NCI-H748 (cell line): ENCODE data around the gene SEMA4G.

Experiments
- DNase-seq: peaks from one replicate; lab custom pipeline; 2025; ENCODE audit not compliant: unreplicated experiment; lab: John Stamatoyannopoulos, UW

The SEMA4G gene

GRCh38 chr10:100987685-100988049, 18.4 kb downstream of the SEMA4G start:
- DNase-seq, result no peak

DNA sequence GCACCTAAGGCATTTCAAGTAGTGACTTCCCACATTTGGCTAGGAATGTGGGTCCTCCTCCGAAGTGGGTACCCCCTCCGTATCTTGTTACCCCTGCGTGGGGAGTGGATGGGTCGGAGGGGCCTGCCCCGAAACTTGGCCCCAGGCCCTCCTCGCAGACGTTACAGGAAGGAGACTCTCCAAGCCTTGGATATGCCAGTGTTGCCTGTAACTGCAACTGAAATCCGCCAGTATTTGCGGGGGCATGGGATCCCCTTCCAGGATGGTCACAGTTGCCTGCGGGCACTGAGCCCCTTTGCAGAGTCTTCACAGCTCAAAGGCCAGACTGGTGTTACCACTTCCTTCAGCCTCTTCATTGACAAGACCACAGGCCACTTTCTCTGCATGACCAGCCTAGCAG, 18.9 kb downstream of the SEMA4G start:
- no peak for DNase-seq

DNA sequence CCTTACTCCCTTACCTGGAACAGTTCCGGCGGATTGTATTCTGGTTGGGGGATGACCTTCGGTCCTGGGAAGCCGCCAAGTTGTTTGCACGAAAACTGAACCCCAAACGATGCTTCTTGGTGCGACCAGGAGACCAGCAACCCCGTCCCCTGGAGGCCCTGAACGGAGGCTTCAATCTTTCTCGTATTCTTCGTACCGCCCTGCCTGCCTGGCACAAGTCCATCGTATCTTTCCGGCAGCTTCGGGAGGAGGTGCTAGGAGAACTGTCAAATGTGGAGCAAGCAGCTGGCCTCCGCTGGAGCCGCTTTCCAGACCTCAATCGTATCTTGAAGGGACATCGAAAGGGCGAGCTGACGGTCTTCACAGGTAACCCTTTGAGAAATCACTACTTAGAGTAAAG, 19.8 kb downstream of the SEMA4G start:
- DNase-seq, result no peak

DNA sequence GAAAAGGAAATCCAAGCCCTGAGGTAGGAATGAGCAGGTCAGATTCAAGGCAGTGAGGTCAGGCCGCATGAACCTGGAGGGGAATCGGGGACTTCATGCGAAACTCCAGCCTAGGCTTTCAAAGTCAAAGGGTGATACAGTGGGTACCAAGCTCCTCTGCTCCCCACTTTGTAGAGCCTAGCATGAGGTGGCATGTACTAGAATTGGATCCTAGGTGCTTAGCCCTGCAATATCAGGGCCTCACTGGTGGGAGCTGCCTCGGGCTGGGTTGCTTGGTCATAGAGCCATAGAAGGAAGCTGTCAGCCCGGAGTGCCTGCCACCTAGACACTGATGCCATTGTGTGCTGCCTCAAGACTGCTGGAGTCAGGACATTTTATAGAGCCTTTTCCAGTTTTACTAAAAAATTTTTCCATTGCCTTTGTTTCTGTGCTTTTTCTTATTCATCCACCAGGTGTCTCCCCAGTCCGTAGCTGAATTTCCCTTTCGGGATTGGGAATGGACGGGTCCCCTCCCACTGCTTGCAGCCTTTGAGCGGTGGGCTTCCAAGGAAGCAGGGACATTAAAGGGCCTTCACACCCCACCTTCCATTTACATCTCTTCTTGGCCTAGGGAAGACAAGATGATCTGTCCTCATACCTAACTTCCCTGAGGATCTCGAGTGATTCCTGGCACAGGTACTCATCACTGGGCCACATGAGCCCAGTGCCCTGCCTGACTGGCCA, 24.8 kb downstream of the SEMA4G start:
- peak; percentile 7 for DNase-seq

DNA sequence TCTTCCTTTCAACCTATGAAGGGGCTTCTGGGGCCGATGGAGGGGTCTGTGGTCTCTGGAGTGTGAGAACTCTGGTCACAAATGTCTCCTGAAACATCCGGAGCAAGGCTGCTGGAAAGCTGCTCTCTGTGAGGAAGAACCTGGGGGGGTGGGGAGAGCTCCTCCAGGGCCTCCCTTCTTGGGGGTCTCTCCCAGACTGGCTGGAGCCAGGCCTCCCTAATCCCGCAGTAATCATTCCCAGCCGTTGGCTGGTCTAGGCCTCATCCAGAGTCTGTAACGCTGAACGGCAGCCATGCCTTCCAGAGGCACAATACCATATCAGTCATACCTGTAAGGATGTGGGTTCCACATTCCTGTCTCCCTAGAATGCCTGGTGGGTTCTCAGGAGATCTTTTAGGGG, 25.9 kb downstream of the SEMA4G start:
- DNase-seq, result no peak

- DNase-seq, result peak; percentile 57
Observed at GRCh38 chr10:100996678-100997359, 27.5 kb downstream of the SEMA4G start.

GRCh38 chr10:100997360-100998182, 28.3 kb downstream of the SEMA4G start:
- peak; percentile 73 for DNase-seq

DNA sequence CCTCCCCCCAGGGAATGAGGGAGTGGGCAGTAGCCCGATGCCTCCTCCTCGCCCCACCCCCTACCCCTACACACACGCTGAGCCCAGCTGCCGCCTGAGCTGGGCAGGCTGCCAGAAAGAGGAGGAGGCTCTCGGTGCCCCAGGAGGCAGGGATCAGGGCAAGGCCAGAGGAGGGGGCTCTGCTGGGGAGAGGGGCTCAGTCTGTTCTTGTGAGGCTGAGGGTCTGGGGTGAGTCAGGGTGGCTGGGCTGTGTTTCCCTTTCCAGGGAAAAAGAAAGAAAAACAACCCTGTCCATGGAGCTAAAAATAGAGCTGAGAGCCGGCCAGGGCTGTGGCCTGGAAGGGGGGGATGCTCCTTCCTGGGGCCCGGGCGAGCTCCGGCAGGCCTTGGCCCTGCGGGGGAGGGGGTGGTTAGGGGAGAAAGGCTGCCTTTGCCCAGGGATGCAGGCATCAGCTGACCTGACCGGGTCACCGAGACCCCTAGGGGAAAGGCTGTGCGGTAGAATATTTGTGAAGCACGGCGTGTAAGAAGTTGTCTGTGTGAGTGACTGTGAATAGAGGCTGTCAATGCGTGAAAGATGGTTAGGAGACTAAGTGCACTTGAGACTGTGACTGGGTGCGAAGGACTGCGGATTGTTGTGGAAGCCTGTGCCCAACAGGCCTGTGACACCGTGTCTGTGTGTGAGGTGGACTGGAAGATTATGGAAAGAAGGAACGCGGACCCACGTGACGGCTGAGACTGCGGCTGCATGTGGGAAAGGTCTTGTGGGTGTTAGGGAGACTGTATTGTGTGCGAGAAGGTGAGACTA, 29.1 kb downstream of the SEMA4G start:
- DNase-seq, result peak; percentile 87

GRCh38 chr10:100998991-100999741, 29.9 kb downstream of the SEMA4G start:
- DNase-seq, result peak; percentile 71

GRCh38 chr10:100999742-101000126, 30.4 kb downstream of the SEMA4G start, which contains the start of gene LZTS2:
TSS of gene LZTS2 (plus strand) at chr10:100999808. CDS start at chr10:101002539, 2,731 bp downstream.
- no peak for DNase-seq

- DNase-seq, result peak; percentile 18
Observed at GRCh38 chr10:101000127-101000914, 31.0 kb downstream of the SEMA4G start.

DNA sequence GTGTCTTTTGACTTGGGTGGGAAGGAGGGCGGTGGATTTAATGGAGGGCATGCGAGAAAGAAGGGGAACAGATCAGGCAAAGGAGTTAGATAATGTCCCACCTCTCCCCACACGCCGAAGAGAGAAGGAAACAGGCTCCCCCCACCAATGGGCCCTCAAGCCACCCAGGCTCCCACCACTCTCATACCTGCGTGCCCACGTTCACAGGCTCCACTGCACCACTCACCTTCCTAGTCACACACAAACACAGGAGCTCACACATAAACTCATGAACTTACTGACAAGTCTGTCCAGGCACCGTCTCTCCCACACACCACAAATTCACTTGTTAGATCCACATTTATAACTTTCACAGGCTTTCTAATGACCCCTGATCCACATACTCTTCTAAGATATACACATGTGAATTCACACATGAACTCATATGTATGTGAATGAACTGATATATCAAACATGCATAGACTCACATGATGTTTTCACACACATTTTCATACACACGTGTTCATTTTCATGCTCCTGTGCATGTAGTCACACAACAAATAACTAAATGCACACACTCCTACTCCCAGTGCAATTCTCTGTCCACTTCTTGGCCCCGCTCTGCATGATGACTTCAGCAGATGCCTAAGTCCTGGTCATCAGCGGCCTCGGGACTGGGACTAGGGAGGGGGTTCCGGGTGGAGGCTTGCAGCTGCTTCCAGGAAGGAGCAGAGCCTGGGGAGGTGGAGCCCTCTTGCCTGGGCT, 31.8 kb downstream of the SEMA4G start:
- no peak for DNase-seq

GRCh38 chr10:101001659-101002035, 32.3 kb downstream of the SEMA4G start:
- DNase-seq, result no peak

GRCh38 chr10:101002456-101002855, 33.2 kb downstream of the SEMA4G start:
- no peak for DNase-seq

GRCh38 chr10:101003639-101004206, 34.4 kb downstream of the SEMA4G start:
- DNase-seq, result no peak

- no peak for DNase-seq
Observed at GRCh38 chr10:101005361-101005760, 36.1 kb downstream of the SEMA4G start.

GRCh38 chr10:101005869-101006567, 36.7 kb downstream of the SEMA4G start:
- no peak for DNase-seq

- DNase-seq, result no peak
Observed at GRCh38 chr10:101006593-101007098, 37.3 kb downstream of the SEMA4G start.
